HEK293 (cell line): Measurements from ENCODE around the gene GLO1.

Experiments
- EGR2 ChIP-seq: fragments of 450-650 bp; formaldehyde crosslinking; IDR thresholded peaks from 2 replicates; pipeline ENCODE4 v1.5.1; 2016; ENCODE audit warnings: low read depth, missing biosample characterization, missing genetic modification characterization
- HOXA7 ChIP-seq: sonication (generic); formaldehyde crosslinking; IDR thresholded peaks from 2 replicates; pipeline ENCODE4 v1.8.1; 2022; ENCODE audit warnings: missing genetic modification reagents, borderline replicate concordance
- KLF16 ChIP-seq: fragments of 450-650 bp; formaldehyde crosslinking; IDR thresholded peaks from 2 replicates; pipeline ENCODE4 v1.5.1; 2017; ENCODE audit warnings: missing biosample characterization, missing genetic modification characterization
- KLF8 ChIP-seq: fragments of 450-650 bp; formaldehyde crosslinking; IDR thresholded peaks from 2 replicates; pipeline ENCODE4 v1.5.1; 2016; ENCODE audit warnings: missing biosample characterization, missing genetic modification characterization
- KLF9 ChIP-seq: fragments of 450-650 bp; formaldehyde crosslinking; IDR thresholded peaks from 2 replicates; pipeline ENCODE4 v1.5.1; 2016; ENCODE audit warnings: missing biosample characterization, missing genetic modification characterization, low read depth
- SETDB1 ChIP-seq: IDR thresholded peaks from one replicate; pipeline ENCODE4 v1.6.1; 2017; ENCODE audit warnings: mild to moderate bottlenecking, low read length, moderate library complexity, mixed read lengths; ENCODE audit not compliant: insufficient read length
- TCF7L2 ChIP-seq: IDR thresholded peaks from 2 replicates; pipeline ENCODE4 v1.6.1; 2011; ENCODE audit warnings: low read depth, mild to moderate bottlenecking, inconsistent platforms, low read length, moderate library complexity, borderline replicate concordance
- ZNF112 ChIP-seq: fragments of 450-650 bp; formaldehyde crosslinking; IDR thresholded peaks from 2 replicates; pipeline ENCODE4 v1.5.0; 2017; ENCODE audit warnings: missing biosample characterization, missing genetic modification characterization
- ZNF121 ChIP-seq: fragments of 450-650 bp; formaldehyde crosslinking; IDR thresholded peaks from 2 replicates; pipeline ENCODE4 v1.5.1; 2016; ENCODE audit warnings: missing biosample characterization, missing genetic modification characterization
- ZNF138 ChIP-seq: fragments of 450-650 bp; formaldehyde crosslinking; IDR thresholded peaks from 2 replicates; pipeline ENCODE4 v1.5.1; 2016; ENCODE audit warnings: missing biosample characterization, missing genetic modification characterization, borderline replicate concordance
- ZNF544 ChIP-seq: fragments of 450-650 bp; formaldehyde crosslinking; IDR thresholded peaks from 2 replicates; pipeline ENCODE4 v1.5.0; 2017; ENCODE audit warnings: missing biosample characterization, missing genetic modification characterization
- ZNF555 ChIP-seq: fragments of 450-650 bp; formaldehyde crosslinking; conservative IDR thresholded peaks from 2 replicates; pipeline ENCODE4 v1.5.1; 2017; ENCODE audit warnings: missing biosample characterization, mild to moderate bottlenecking, missing genetic modification characterization, inconsistent platforms
- ZNF561 ChIP-seq: fragments of 450-650 bp; IDR thresholded peaks from 2 replicates; pipeline ENCODE4 v1.5.1; 2018; ENCODE audit warnings: missing biosample characterization, missing genetic modification characterization, borderline replicate concordance
- TF ChIP-seq, protein P1 (sequence below): fragments of 450-650 bp; formaldehyde crosslinking; IDR thresholded peaks from 2 replicates; pipeline ENCODE4 v1.5.1; 2016; ENCODE audit warnings: missing biosample characterization, missing genetic modification characterization

DNA sequence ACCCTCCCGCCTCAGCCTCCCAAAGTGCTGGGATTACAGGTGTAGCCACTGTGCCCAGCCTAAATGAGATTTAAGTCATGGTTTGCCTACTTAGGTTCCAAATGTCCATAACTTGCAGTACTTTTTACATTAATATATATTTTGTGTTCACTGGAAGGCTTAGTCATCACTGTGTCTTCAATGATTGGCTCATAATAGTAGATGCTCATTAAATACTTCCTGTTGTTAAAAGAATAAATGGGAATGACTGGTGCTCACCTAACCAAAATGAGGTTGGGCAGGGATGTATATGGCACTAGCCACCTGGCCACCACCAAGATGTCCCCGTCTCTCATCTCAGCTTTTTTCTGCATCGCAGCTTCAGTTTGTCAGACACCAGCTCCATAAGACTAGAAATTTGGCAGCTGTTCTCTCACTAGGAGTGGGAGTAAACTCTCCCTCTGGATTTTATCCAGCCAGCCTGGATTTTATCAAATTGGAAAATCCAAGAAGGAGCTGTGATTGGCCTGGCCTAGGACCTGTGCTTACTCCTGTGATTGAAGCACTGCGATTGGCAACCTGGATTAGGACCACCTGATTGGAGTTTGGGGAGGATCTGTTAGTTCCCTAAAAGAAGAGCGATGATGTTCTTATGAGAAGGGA is 1.1 kb upstream of the GLO1 start:
- TF ChIP-seq ZNF561 (no peak), ZNF112 (tag by site-specific recombination) (no peak), ZNF544 (tag by site-specific recombination) (no peak), KLF9 (no peak), TCF7L2 (no peak), ZNF121 (tag by site-specific recombination) (no peak), SETDB1 (no peak), HOXA7 (CRISPR knock-in tag) (no peak), KLF16 (tag by site-specific recombination) (no peak), ZNF138 (tag by site-specific recombination) (no peak), EGR2 (tag by site-specific recombination) (no peak), ZNF555 (tag by site-specific recombination) (no peak), KLF8 (tag by site-specific recombination) (no peak)
- TF ChIP-seq, protein P1, sequence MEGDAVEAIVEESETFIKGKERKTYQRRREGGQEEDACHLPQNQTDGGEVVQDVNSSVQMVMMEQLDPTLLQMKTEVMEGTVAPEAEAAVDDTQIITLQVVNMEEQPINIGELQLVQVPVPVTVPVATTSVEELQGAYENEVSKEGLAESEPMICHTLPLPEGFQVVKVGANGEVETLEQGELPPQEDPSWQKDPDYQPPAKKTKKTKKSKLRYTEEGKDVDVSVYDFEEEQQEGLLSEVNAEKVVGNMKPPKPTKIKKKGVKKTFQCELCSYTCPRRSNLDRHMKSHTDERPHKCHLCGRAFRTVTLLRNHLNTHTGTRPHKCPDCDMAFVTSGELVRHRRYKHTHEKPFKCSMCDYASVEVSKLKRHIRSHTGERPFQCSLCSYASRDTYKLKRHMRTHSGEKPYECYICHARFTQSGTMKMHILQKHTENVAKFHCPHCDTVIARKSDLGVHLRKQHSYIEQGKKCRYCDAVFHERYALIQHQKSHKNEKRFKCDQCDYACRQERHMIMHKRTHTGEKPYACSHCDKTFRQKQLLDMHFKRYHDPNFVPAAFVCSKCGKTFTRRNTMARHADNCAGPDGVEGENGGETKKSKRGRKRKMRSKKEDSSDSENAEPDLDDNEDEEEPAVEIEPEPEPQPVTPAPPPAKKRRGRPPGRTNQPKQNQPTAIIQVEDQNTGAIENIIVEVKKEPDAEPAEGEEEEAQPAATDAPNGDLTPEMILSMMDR (tag by site-specific recombination), result no peak
